ENCODE data around the gene CCDC51.

Gene CCDC51

GRCh38 chr3:48414376-48415250 lies 25.3 kb downstream of the CCDC51 start:
- Mint-ChIP-seq H3K27ac (no peak overlapping the region), H3K4me3 (no peak overlapping the region)

GRCh38 chr3:48413611-48414010 lies 26.3 kb downstream of the CCDC51 start:
- Mint-ChIP-seq H3K4me3 (no peak overlapping the region), H3K27me3 (no peaks in the 10 kb centered on the region), H3K36me3 (no peaks in the 10 kb centered on the region), H3K27ac (no peak overlapping the region), H3K9me3 (no peaks in the 10 kb centered on the region), H3K4me1 (no peaks in the 10 kb centered on the region)
- ATAC-seq (replicated peaks) (no peak), DNase-seq (no peak)

More at GRCh38 chr3:48414376-48415250, 25.3 kb downstream of the CCDC51 start:
- DNase-seq (no peak), ATAC-seq (replicated peaks) (no peak)
- no peaks in the 10 kb centered on the region for H3K36me3 Mint-ChIP-seq
- H3K9me3 Mint-ChIP-seq: no peaks in the 10 kb centered on the region
- H3K27me3 Mint-ChIP-seq: no peaks in the 10 kb centered on the region
- no peaks in the 10 kb centered on the region for H3K4me1 Mint-ChIP-seq

DNA sequence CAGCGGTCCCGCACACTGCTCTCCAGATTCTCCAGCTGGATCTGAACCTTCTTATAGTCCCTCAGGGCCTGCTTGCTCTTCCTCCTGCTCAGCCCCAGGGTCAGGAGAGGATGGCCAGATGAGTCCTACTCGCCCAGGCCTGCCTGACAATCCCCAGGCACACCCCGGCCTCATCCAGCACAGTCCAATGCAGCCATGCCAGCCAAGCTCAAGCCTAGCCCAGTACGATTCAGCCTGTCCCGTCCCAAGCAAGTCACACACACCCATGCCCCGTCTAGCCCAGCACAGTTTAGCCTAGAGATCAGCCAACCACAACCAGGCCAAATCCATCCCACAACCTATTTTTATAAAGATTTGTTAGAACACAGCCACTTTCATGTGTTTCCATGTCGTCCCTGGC lies 26.8 kb downstream of the CCDC51 start:
- DNase-seq: no peak
- H3K9me3 Mint-ChIP-seq: no peaks in the 10 kb centered on the region
- no peak for ATAC-seq (replicated peaks)

DNA sequence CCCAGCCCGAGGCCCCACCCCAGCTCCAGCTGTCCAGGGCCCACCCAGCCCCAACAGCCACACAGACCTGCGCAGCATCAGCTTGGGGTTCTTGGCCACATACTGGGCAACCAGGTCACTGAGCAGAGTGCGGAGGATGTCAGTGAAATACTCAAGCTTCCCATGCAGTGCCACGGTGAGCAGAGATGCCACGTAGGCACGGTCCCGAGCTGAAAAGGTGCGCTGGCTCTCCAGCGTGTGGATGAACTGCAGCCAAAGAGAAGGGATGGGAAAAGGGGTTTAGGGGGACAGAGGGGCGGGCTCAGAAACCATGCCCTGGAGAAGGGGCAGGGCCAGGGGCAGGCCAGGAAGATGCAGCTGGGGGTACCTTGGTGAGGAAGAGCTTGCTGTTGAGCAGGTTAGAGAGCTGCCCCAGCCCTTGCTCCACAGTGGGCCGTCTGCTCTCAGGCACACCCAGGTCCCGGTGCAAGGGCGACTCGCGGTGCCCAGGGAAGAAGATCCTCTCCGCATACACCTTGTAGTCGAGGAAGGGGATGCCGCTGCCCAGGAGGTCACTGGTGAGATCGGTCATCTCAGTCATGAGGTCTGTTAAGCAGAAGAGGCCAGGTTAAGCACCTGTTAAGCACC lies 27.4 kb downstream of the CCDC51 start:
- Mint-ChIP-seq H3K36me3 (no peaks in the 10 kb centered on the region), H3K4me1 (no peaks in the 10 kb centered on the region), H3K27me3 (no peaks in the 10 kb centered on the region), H3K9me3 (no peaks in the 10 kb centered on the region), H3K27ac (no peak overlapping the region), H3K4me3 (no peak overlapping the region)
- DNase-seq (no peak), ATAC-seq (replicated peaks) (no peak)

More for the DNA sequence above, 26.8 kb downstream of the CCDC51 start:
- Mint-ChIP-seq H3K27ac (no peak overlapping the region), H3K4me3 (no peak overlapping the region), H3K27me3 (no peaks in the 10 kb centered on the region), H3K36me3 (no peaks in the 10 kb centered on the region), H3K4me1 (no peaks in the 10 kb centered on the region)

DNA sequence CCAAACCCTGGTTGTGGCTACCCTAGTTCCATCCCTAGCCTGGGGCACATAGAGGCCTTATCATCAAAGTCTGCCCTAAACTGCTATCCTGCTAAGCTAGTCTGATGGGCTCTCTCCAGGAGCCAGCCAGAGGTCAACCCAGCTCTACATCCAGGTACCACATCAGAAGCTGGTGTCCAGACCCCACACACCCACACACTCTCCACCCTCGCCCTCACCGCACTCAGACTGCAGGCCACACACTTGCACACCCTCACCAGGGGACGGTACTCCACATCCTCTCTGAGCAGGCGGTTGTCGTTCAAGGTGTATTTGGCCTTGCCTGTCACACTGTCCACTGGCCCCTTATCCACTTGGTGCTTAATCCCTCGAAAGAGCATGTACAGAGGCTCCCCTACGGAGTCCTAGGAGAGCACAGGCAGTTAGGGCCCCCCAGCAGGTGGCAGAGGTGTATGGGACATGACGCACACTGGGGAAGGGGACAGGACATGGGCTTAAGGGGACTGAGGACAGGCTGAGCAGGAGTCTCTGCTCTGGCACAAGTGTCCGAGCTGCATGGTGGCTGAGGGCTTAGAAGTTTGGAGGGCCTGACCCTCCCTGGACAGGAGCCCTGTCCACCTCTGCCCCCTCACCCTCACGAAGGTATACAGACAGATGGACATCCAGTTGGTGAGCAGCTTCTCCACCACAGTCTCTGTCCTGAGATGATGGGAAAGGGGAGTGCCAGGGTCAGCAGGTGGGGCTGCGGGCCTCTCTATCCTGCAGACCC lies 28.1 kb downstream of the CCDC51 start:
- ATAC-seq (replicated peaks) (no peak), DNase-seq (no peak)
- Mint-ChIP-seq H3K27me3 (no peaks in the 10 kb centered on the region), H3K4me1 (no peaks in the 10 kb centered on the region), H3K9me3 (no peaks in the 10 kb centered on the region), H3K27ac (no peak overlapping the region), H3K36me3 (no peaks in the 10 kb centered on the region), H3K4me3 (no peak overlapping the region)

- Mint-ChIP-seq H3K9me3 (no peaks in the 10 kb centered on the region), H3K4me1 (no peaks in the 10 kb centered on the region), H3K4me3 (no peak overlapping the region), H3K36me3 (no peaks in the 10 kb centered on the region), H3K27me3 (no peaks in the 10 kb centered on the region), H3K27ac (no peak overlapping the region)
- ATAC-seq (replicated peaks) (no peak), DNase-seq (no peak)
These were observed 28.8 kb downstream of the CCDC51 start for GRCh38 chr3:48411041-48411588.

GRCh38 chr3:48410205-48411040 lies 29.5 kb downstream of the CCDC51 start:
- Mint-ChIP-seq H3K27ac (no peak overlapping the region), H3K36me3 (no peaks in the 10 kb centered on the region), H3K4me3 (no peak overlapping the region), H3K4me1 (no peaks in the 10 kb centered on the region), H3K27me3 (no peaks in the 10 kb centered on the region), H3K9me3 (no peaks in the 10 kb centered on the region)
- DNase-seq: no peak
- no peak for ATAC-seq (replicated peaks)

GRCh38 chr3:48409291-48410201 lies 30.4 kb downstream of the CCDC51 start:
- Mint-ChIP-seq H3K27ac (no peak overlapping the region), H3K4me3 (no peak overlapping the region), H3K9me3 (no peaks in the 10 kb centered on the region), H3K36me3 (no peaks in the 10 kb centered on the region), H3K27me3 (no peaks in the 10 kb centered on the region), H3K4me1 (no peaks in the 10 kb centered on the region)
- no peak for ATAC-seq (replicated peaks)
- DNase-seq: no peak

DNA sequence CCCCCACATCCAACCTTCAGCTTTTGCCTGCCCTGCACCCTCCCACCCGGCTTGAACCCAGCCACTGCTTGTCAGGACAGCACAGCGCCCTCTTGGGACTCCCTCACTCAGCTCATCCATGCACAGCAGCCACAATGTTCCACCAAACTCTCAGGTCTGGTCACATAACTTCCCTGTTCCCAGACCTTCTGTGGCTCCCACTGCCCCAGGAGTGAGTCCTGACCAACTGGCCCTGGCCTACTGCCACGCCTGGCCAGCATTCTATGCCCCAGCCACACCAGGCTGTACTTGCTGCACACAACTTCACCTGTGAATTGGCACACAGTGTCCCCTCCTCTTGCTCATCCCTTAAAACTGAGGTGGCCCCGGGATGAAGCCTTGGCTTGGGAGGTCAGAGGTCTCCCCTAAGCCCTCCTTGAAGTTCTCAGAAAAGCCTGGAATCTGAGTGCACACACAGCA lies 31.1 kb downstream of the CCDC51 start:
- no peaks in the 10 kb centered on the region for H3K9me3 Mint-ChIP-seq
- H3K4me1 Mint-ChIP-seq: no peaks in the 10 kb centered on the region
- H3K27ac Mint-ChIP-seq: no peak overlapping the region
- DNase-seq: no peak
- no peaks in the 10 kb centered on the region for H3K36me3 Mint-ChIP-seq
- H3K4me3 Mint-ChIP-seq: no peak overlapping the region
- ATAC-seq (replicated peaks): no peak
- no peaks in the 10 kb centered on the region for H3K27me3 Mint-ChIP-seq

- Mint-ChIP-seq H3K27ac (no peak overlapping the region), H3K36me3 (no peaks in the 10 kb centered on the region), H3K9me3 (no peaks in the 10 kb centered on the region), H3K27me3 (no peaks in the 10 kb centered on the region), H3K4me1 (no peaks in the 10 kb centered on the region), H3K4me3 (no peak overlapping the region)
- ATAC-seq (replicated peaks): no peak
- DNase-seq: no peak
These were observed 32.3 kb downstream of the CCDC51 start for GRCh38 chr3:48407542-48408099.

- no peaks in the 10 kb centered on the region for H3K9me3 Mint-ChIP-seq
- no peaks in the 10 kb centered on the region for H3K27me3 Mint-ChIP-seq
- ATAC-seq (replicated peaks) (no peak), DNase-seq (no peak)
- no peaks in the 10 kb centered on the region for H3K36me3 Mint-ChIP-seq
- H3K27ac Mint-ChIP-seq: peak overlapping the region; percentile 44
- H3K4me3 Mint-ChIP-seq: no peak overlapping the region
- no peaks in the 10 kb centered on the region for H3K4me1 Mint-ChIP-seq
These were observed 33.2 kb downstream of the CCDC51 start for GRCh38 chr3:48406443-48407431.

DNA sequence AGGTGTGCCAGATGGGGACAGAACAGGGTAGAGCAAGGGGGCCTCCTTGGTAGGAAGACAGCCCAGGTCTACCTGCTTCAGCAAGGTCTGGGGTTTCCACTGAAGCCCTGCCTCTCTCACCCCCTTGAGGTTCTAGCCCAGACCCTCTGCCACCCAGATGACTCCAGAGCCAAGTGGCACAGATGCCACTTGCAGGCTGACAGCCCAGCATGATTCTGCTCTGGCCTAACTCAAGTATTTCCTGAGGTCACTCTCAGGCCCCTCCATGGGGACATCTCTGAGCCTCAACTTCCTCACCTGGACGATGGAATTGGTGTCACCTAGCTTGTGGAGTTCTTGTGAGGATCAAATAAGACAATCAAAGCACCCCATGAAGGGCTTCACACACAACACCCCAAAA lies 33.9 kb downstream of the CCDC51 start:
- H3K4me3 Mint-ChIP-seq: no peak overlapping the region
- H3K36me3 Mint-ChIP-seq: no peaks in the 10 kb centered on the region
- no peaks in the 10 kb centered on the region for H3K9me3 Mint-ChIP-seq
- DNase-seq: no peak
- no peak for ATAC-seq (replicated peaks)
- H3K27me3 Mint-ChIP-seq: peaks cover under 1% of the 10 kb centered on the region in 2 donors
- no peaks in the 10 kb centered on the region for H3K4me1 Mint-ChIP-seq
- no peak overlapping the region for H3K27ac Mint-ChIP-seq

All from stimulated activated naive B cell treated with anti-CD40 and anti-IgM and Interleukin-4, amounts not matched to agents 10 μg/mL and 1 μg/mL and 100 μg/mL, for 72 hours (primary cell).